Tibial nerve (tissue), 4 donors: ENCODE measurements around the gene RAD9A. TPM values are rescaled to one million over a fixed set of nuclear protein-coding genes. Genes with fewer than 3 reads are reported as not detected.

Source experiments
- DNase-seq, 2 donors: peaks; one replicate each; pipeline ENCODE4 v3.0.0-alpha.2; 2019; ENCODE audit warnings: low spot score in 2 of 2
- H3K27ac ChIP-seq, 4 donors: fragments of 200-600 bp; sonication (generic) in 3 of 4; one replicate each; pipeline ENCODE4 v1.5.1; 2017 to 2019; ENCODE audit warnings: mild to moderate bottlenecking in 1 of 4
- H3K27me3 ChIP-seq, 2 donors: fragments of 200-600 bp; sonication (generic) in 1 of 2; one replicate each; pipeline versions ENCODE4 v1.5.1 to v1.6.0; 2017 to 2019
- H3K36me3 ChIP-seq, 3 donors: fragments of 200-600 bp; sonication (generic); one replicate each; pipeline ENCODE4 v1.5.1; 2018 to 2019
- H3K4me1 ChIP-seq, 4 donors: fragments of 200-600 bp; sonication (generic) in 3 of 4; one replicate each; pipeline ENCODE4 v1.5.1; 2017 to 2019
- H3K4me3 ChIP-seq, 4 donors: fragments of 200-600 bp; sonication (generic) in 3 of 4; one replicate each; pipeline ENCODE4 v1.5.1; 2017 to 2019; ENCODE audit warnings: mild to moderate bottlenecking in 1 of 4, moderate library complexity in 1 of 4
- H3K9me3 ChIP-seq, 4 donors: fragments of 200-600 bp; sonication (generic) in 3 of 4; one replicate each; pipeline ENCODE4 v1.5.1; 2017 to 2019
- CTCF ChIP-seq, 5 experiments: fragments of 200-600 bp in 3 of 5; fragments of 450-650 bp in 2 of 5; sonication (generic) in 3 of 5; IDR thresholded peaks; one replicate each; pipeline ENCODE4 v1.5.1; 2016 to 2019; ENCODE audit warnings: antibody characterized with exemption in 5 of 5, mild to moderate bottlenecking in 3 of 5, moderate library complexity in 2 of 5
- EP300 ChIP-seq, 2 donors: sonication (generic); formaldehyde crosslinking; IDR thresholded peaks; one replicate each; pipeline ENCODE4 v1.6.1; 2017; ENCODE audit warnings: antibody characterized with exemption in 2 of 2, mild to moderate bottlenecking in 1 of 2
- POLR2A ChIP-seq, 2 donors: fragments of 450-650 bp; IDR thresholded peaks; one replicate each; pipeline ENCODE4 v1.6.1; 2017; ENCODE audit warnings: antibody characterized with exemption in 2 of 2, mild to moderate bottlenecking in 2 of 2, moderate library complexity in 2 of 2
- WGBS, 2 donors: methylation state at CpG; one replicate each; pipeline ENCODE4 v1.1.5; 2018; 5-methylcytosine and 5-hydroxymethylcytosine counted together
- total RNA-seq, 4 donors: library from RNA; depleted of rRNA; stranded (reverse); fragments of >200 nt; gene quantifications; one replicate each; pipeline ENCODE4 v1.1.0, GENCODE V29; 2016

The RAD9A gene
- total RNA-seq, 4 donors from 2014 or later: 22.7 to 39.0 (median 36.4) TPM

GRCh38 chr11:67393437-67393836 lies 1.7 kb downstream of the RAD9A start:
- Histone ChIP-seq H3K9me3 (no peaks in the 10 kb centered on the region), H3K36me3 (peaks cover 0 to 51% (median 10%) of the 10 kb centered on the region in 3 donors), H3K4me3 (no peak overlapping the region), H3K27ac (no peak overlapping the region), H3K27me3 (no peaks in the 10 kb centered on the region), H3K4me1 (peaks cover 0 to 50% (median 18%) of the 10 kb centered on the region in 4 donors)
- DNase-seq: no peak
- WGBS, 2 donors: 86 to 93% methylated on average over 15 to 18 of the region's 18 CpGs
- no peak for TF ChIP-seq POLR2A (IDR thresholded peaks at IDR 0.05)
- no peak for TF ChIP-seq CTCF (IDR thresholded peaks at IDR 0.05)
- no peak for TF ChIP-seq EP300 (IDR thresholded peaks at IDR 0.05)

GRCh38 chr11:67393990-67394389 lies 2.2 kb downstream of the RAD9A start:
- TF ChIP-seq POLR2A (IDR thresholded peaks at IDR 0.05) (no peak), CTCF (IDR thresholded peaks at IDR 0.05) (no peak), EP300 (IDR thresholded peaks at IDR 0.05) (no peak)
- Histone ChIP-seq H3K27ac (no peak overlapping the region), H3K36me3 (peaks cover 0 to 56% (median 16%) of the 10 kb centered on the region in 3 donors)

GRCh38 chr11:67395555-67396258 lies 3.9 kb downstream of the RAD9A start:
- TF ChIP-seq POLR2A (IDR thresholded peaks at IDR 0.05): no peak
- no peak for TF ChIP-seq CTCF (IDR thresholded peaks at IDR 0.05)
- TF ChIP-seq EP300 (IDR thresholded peaks at IDR 0.05): no peak
- no peaks in the 10 kb centered on the region for H3K9me3 ChIP-seq
- H3K4me3 ChIP-seq: no peak overlapping the region
- 80 to 84% methylated on average over 10 to 17 of the region's 19 CpGs for WGBS, 2 donors
- no peak for DNase-seq
- peaks cover 0 to 64% (median 24%) of the 10 kb centered on the region in 4 donors for H3K4me1 ChIP-seq
- no peak overlapping the region for H3K27ac ChIP-seq
- no peaks in the 10 kb centered on the region for H3K27me3 ChIP-seq
- peaks cover 0 to 72% (median 21%) of the 10 kb centered on the region in 3 donors for H3K36me3 ChIP-seq

More at GRCh38 chr11:67393990-67394389, 2.2 kb downstream of the RAD9A start:
- Histone ChIP-seq H3K27me3 (no peaks in the 10 kb centered on the region), H3K4me1 (peaks cover 0 to 55% (median 18%) of the 10 kb centered on the region in 4 donors), H3K9me3 (no peaks in the 10 kb centered on the region), H3K4me3 (no peak overlapping the region)
- 72 to 73% methylated on average over 5 of the region's 5 CpGs for WGBS, 2 donors
- DNase-seq: no peak

GRCh38 chr11:67396259-67396581 lies 4.4 kb downstream of the RAD9A start:
- no peaks in the 10 kb centered on the region for H3K27me3 ChIP-seq
- TF ChIP-seq POLR2A (IDR thresholded peaks at IDR 0.05) (no peak), CTCF (IDR thresholded peaks at IDR 0.05) (no peak), EP300 (IDR thresholded peaks at IDR 0.05) (no peak)
- DNase-seq: no peak
- peaks cover 0 to 62% (median 22%) of the 10 kb centered on the region in 4 donors for H3K4me1 ChIP-seq
- WGBS, 2 donors: 85% methylated on average over 7 of the region's 7 CpGs
- H3K9me3 ChIP-seq: no peaks in the 10 kb centered on the region
- no peak overlapping the region for H3K27ac ChIP-seq
- peaks cover 0 to 72% (median 21%) of the 10 kb centered on the region in 3 donors for H3K36me3 ChIP-seq
- no peak overlapping the region for H3K4me3 ChIP-seq

GRCh38 chr11:67396587-67397389 lies 5.0 kb downstream of the RAD9A start:
- peaks cover 0 to 72% (median 21%) of the 10 kb centered on the region in 3 donors for H3K36me3 ChIP-seq
- no peak for DNase-seq
- no peak overlapping the region for H3K4me3 ChIP-seq
- H3K4me1 ChIP-seq: peaks cover 0 to 60% (median 22%) of the 10 kb centered on the region in 4 donors
- TF ChIP-seq CTCF (IDR thresholded peaks at IDR 0.05) (no peak), POLR2A (IDR thresholded peaks at IDR 0.05) (no peak), EP300 (IDR thresholded peaks at IDR 0.05) (no peak)
- peak overlapping the region in 1 of 4 donors; percentile 27 for H3K27ac ChIP-seq
- 46 to 51% methylated on average over 13 of the region's 13 CpGs for WGBS, 2 donors
- H3K27me3 ChIP-seq: no peaks in the 10 kb centered on the region
- no peaks in the 10 kb centered on the region for H3K9me3 ChIP-seq
